GM19240 (cell line): ENCODE data around the gene APOL2.

Experiments used
- DNase-seq: peaks from one replicate; pipeline ENCODE4 v3.0.0; 2011; ENCODE audit warnings: low spot score; ENCODE audit not compliant: insufficient read length

Gene APOL2

GRCh38 chr22:36177160-36177559, 62.2 kb downstream of the APOL2 start:
- DNase-seq: no peak
